ENCODE results near the gene MOB3A.

The MOB3A gene

GRCh38 chr19:2081873-2082810 lies 14.0 kb downstream of the MOB3A start:
- no peak for TF ChIP-seq GATA3 (IDR thresholded peaks at IDR 0.05; ENCODE audit: low read depth, low read length)
- no peak for TF ChIP-seq GATA2 (IDR thresholded peaks at IDR 0.05; ENCODE audit: low read depth, low read length)

- TF ChIP-seq GATA2 (IDR thresholded peaks at IDR 0.05; ENCODE audit: low read depth, low read length) (no peak), GATA3 (IDR thresholded peaks at IDR 0.05; ENCODE audit: low read depth, low read length) (no peak)
Observed at GRCh38 chr19:2080336-2080988, 15.7 kb downstream of the MOB3A start.

DNA sequence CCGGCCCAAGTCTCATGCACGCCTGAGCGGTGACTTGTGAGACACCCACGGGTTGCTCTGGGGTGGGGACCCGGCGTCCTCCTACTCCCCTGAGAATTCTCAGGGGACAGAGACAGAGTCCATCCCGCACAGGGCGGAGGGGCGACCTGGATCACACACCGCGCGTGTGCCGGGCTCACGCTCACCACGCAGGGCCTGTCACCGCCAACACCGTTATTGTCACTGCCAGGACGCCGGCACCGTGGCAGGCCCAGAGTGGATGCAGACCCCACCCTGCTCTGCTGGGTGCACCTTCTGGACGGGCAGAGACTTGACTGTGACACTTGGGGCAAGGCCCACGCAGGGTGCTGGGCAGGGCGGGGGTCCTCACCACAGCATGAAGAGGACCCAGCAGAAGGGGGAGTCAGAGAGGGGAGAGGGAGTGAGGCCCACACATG lies 16.2 kb downstream of the MOB3A start:
- TF ChIP-seq GATA2 (IDR thresholded peaks at IDR 0.05; ENCODE audit: low read depth, low read length), result no peak
- no peak for TF ChIP-seq GATA3 (IDR thresholded peaks at IDR 0.05; ENCODE audit: low read depth, low read length)

DNA sequence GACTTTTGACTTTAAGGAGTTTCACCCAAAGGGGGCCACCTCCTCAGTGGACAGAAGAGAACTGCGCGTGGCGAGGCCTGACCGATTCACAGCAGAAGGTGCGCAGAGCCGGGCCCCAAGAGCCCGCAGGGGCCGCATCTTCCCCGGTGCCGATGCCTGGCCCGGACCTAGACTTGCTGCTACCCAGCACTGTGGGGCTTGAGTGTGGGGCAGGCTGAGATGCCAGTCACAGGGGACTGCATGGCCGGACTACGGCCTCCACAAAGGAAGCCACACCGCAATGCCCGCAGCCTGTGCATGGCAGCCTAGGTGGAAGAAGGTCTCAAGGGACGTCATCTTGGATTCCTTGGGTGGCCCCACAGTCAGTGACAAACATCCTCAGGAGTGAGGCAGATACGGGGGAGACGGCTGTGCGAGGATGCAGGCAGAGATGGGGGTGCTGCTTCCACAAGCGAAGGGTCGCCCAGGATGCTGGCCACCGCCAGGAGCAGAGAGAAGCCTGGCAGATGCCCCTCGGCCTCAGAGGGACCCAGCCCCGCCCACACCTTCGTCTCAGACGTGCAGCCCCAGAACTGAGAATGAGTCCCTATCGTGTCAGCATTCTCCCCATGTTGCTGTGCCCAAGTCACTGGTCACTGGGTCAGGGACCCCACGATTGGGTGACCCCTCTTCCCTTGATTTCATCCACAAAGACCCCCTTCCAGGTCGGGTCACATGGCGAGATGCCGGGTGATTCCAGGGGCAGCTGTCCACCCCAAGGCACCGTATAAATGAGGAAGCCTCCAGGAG lies 16.9 kb downstream of the MOB3A start:
- TF ChIP-seq GATA3 (IDR thresholded peaks at IDR 0.05; ENCODE audit: low read depth, low read length), result no peak
- TF ChIP-seq GATA2 (IDR thresholded peaks at IDR 0.05; ENCODE audit: low read depth, low read length), result no peak

- no peak for TF ChIP-seq GATA2 (IDR thresholded peaks at IDR 0.05; ENCODE audit: low read depth, low read length)
- TF ChIP-seq GATA3 (IDR thresholded peaks at IDR 0.05; ENCODE audit: low read depth, low read length), result no peak
Observed at GRCh38 chr19:2077833-2078619, 18.1 kb downstream of the MOB3A start.

DNA sequence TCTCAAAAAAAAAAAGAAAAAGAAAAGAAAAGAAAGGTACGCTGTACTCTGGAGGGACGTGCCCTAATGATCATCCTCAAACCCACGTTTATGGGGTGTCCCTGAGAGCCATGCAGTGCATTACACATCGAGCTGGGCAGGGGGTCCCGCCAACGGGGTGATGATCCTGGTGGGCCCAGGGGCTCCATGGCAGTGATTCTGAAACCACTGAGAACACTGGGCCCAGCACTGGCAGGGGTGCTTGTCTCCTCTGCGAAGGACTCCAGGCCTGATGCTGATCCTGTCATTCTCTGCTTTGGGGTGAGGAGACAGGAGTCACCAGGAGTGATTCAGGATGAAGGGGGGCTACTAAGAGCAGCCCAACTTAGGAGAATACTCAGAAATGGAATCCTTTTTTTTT lies 18.7 kb downstream of the MOB3A start:
- TF ChIP-seq GATA2 (IDR thresholded peaks at IDR 0.05; ENCODE audit: low read depth, low read length) (no peak), GATA3 (IDR thresholded peaks at IDR 0.05; ENCODE audit: low read depth, low read length) (no peak)

DNA sequence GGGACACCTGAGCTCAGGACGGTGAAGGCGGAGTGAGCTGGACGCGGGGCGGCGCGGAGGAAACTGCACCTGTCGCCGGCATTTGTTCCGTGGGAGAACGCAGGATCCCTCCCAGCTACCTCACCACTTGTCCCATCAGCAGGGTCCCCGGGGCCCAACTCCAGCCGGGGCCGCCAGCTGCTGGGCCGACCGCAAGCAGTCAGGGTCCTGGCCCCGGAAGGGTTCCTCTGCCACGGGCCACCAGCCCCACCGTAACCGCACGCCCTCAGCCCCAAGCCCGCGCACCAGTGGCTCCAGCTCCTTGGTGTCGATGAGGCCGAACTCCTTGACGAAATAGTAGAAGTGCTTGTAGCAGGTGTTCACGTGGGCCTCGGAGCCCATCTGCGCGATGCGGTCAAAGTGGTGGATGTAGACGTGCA lies 19.6 kb downstream of the MOB3A start:
- TF ChIP-seq GATA2 (IDR thresholded peaks at IDR 0.05; ENCODE audit: low read depth, low read length), result no peak
- TF ChIP-seq GATA3 (IDR thresholded peaks at IDR 0.05; ENCODE audit: low read depth, low read length), result no peak

GRCh38 chr19:2072757-2073551 lies 23.2 kb downstream of the MOB3A start:
- TF ChIP-seq GATA3 (IDR thresholded peaks at IDR 0.05; ENCODE audit: low read depth, low read length) (no peak), GATA2 (IDR thresholded peaks at IDR 0.05; ENCODE audit: low read depth, low read length) (no peak)

DNA sequence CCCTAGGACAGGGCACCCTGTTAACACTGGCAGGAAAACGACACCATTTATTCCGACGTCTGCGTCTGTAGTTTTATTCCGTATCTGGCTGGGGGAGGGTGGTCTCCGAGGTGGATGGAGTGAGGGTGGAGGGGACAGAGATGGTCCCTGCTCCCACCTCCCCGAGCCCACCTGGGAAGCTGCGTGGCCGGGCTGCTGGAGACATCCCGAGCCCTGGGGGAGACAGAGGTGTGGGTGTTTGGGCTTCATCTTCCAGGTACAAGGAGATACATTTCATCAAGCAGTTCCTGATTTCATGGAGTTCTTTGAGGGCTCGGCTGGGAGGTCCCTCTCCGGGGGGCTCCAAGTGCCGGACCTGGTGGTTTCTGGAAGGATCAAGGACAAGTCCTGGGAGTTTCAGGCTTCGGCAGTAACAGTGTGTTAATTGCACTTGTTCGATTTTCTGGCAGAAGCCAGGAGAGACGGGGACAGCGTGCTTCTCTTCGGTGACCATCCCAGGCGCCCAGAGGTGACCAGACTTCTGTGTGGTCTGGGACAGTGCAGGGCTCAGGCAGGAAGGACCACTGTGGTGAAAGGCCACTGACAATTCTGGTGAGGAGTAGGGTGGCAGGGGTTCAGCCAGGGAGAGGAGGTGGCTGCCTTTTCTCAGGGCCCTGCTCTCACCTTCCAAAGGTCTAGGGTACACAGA lies 25.0 kb downstream of the MOB3A start:
- TF ChIP-seq GATA3 (IDR thresholded peaks at IDR 0.05; ENCODE audit: low read depth, low read length), result no peak
- no peak for TF ChIP-seq GATA2 (IDR thresholded peaks at IDR 0.05; ENCODE audit: low read depth, low read length)

GRCh38 chr19:2070436-2070827 lies 25.7 kb downstream of the MOB3A start:
- TF ChIP-seq GATA3 (IDR thresholded peaks at IDR 0.05; ENCODE audit: low read depth, low read length) (no peak), GATA2 (IDR thresholded peaks at IDR 0.05; ENCODE audit: low read depth, low read length) (no peak)

DNA sequence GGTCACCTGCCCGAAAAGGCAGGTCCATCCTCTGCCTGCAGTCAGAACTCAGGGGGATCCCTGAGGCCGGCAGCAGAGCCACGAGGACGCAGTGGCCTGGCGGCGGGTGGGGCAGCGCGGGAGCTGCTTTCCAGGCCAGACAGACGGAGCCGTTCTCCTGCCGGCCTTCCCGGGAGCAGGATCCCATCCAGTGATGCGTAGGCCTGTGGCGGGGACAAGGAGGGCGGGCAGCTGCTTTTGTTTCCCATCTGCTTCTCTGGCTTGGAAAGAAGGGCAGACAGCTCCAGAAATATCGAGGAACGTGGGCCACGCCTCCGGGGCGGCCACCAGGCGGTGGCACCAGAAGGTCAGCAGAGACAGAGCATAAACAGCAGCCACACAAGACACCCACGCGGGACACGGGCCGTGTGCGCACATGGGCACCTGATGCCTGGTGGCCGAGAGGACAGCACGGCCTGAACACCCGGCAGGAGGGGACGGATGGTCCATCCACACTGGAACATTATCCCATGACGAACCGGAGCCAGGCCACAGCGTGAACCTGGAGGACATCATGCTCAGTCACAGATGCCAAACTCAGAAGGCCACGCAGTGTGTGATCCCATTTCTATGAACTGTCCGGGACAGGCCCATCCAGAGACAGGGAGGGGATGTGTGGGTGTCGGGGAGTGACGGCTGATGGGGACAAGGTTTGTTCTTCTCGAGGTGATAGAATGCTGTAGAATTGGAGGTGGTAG lies 31.2 kb downstream of the MOB3A start:
- no peak for TF ChIP-seq GATA2 (IDR thresholded peaks at IDR 0.05; ENCODE audit: low read depth, low read length)
- no peak for TF ChIP-seq GATA3 (IDR thresholded peaks at IDR 0.05; ENCODE audit: low read depth, low read length)

- TF ChIP-seq GATA3 (IDR thresholded peaks at IDR 0.05; ENCODE audit: low read depth, low read length) (no peak), GATA2 (IDR thresholded peaks at IDR 0.05; ENCODE audit: low read depth, low read length) (no peak)
Observed at GRCh38 chr19:2064395-2064787, 31.7 kb downstream of the MOB3A start.

Data from SH-SY5Y (cell line).